ENCODE measurements around the gene ANK2.

GRCh38 chr4:113065629-113066028, 16.2 kb downstream of the ANK2 start:
- TF ChIP-seq CTCF (IDR thresholded peaks at IDR 0.05; ENCODE audit: insufficient read depth, low read length, poor library complexity, severe bottlenecking), result no peak
- TF ChIP-seq EZH2phosphoT487 (conservative IDR thresholded peaks at IDR 0.05; ENCODE audit: low read length), result no peak

Measured in SU-DHL-6 (cell line).